Measurements from ENCODE around the gene ZNF737.
"Not testable (repeated sequence)": the region's sequence is repeated elsewhere in the genome, so short reads cannot be mapped to it uniquely, and the experiment has no call there.

ZNF737 gene

GRCh38 chr19:20565321-20566018, at the start of gene ZNF737:
Gene ZNF737, minus strand, starts transcription at chr19:20565781. Its CDS starts 141 bp downstream, at chr19:20565640.
- peak; percentile 93 for DNase-seq

- not testable (repeated sequence) for DNase-seq
Observed at GRCh38 chr19:20614971-20615370, 49.4 kb upstream of the ZNF737 start.

GRCh38 chr19:20612711-20613316, 47.2 kb upstream of the ZNF737 start:
- no peak for DNase-seq

GRCh38 chr19:20611866-20612265, 46.3 kb upstream of the ZNF737 start:
- no peak for DNase-seq

- DNase-seq, result no peak
Observed at GRCh38 chr19:20607943-20608342, 42.4 kb upstream of the ZNF737 start.

- DNase-seq, result peak; percentile 24
Observed at GRCh38 chr19:20558571-20558970, 7.0 kb downstream of the ZNF737 start.

GRCh38 chr19:20558011-20558410, 7.6 kb downstream of the ZNF737 start:
- DNase-seq, result no peak

- DNase-seq, result not testable (repeated sequence)
Observed at GRCh38 chr19:20544667-20545333, 20.8 kb downstream of the ZNF737 start.

- DNase-seq, result not testable (repeated sequence)
Observed at GRCh38 chr19:20530303-20530702, 35.3 kb downstream of the ZNF737 start.

- no peak for DNase-seq
Observed at GRCh38 chr19:20513189-20513904, 52.2 kb downstream of the ZNF737 start.

GRCh38 chr19:20503476-20503875, 62.1 kb downstream of the ZNF737 start:
- DNase-seq, result no peak

Measured in activated CD4-positive, alpha-beta T cell treated with anti-CD3 and anti-CD28 coated beads, Interleukin-2, amount 50 U/mL, for 16 hours (primary cell).